Stimulated activated effector memory CD8-positive, alpha-beta T cell treated with anti-CD3 and anti-CD28 coated beads, Interleukin-12 subunit alpha, Interleukin-12 subunit beta, amount 100 ng/mL, for 72 hours (primary cell): ENCODE measurements around the gene ZNF383.
"Not testable (repeated sequence)": the region's sequence is repeated elsewhere in the genome, so short reads cannot be mapped to it uniquely, and the experiment has no call there.

ENCODE experiments used
- ATAC-seq: fragments of 150-1000 bp; cut with Tn5 transposase; 2 replicates; pipeline ENCODE4 v1.10.0; 2021
- DNase-seq, 2 donors: peaks; one replicate each; pipeline ENCODE4 v3.0.0; 2021 to 2022; ENCODE audit warnings: low spot score in 2 of 2
- H3K27ac Mint-ChIP-seq: one replicate; pipeline ENCODE4 v1.8.0; 2022; ENCODE audit warnings: mild to moderate bottlenecking, mixed read lengths
- H3K36me3 Mint-ChIP-seq: one replicate; pipeline ENCODE4 v1.8.0; 2022; ENCODE audit warnings: mild to moderate bottlenecking, mixed read lengths
- H3K4me1 Mint-ChIP-seq: one replicate; pipeline ENCODE4 v1.8.0; 2022; ENCODE audit warnings: mixed read lengths
- H3K4me3 Mint-ChIP-seq: one replicate; pipeline ENCODE4 v1.8.0; 2022; ENCODE audit warnings: mild to moderate bottlenecking, mixed read lengths
- H3K9me3 Mint-ChIP-seq: one replicate; pipeline ENCODE4 v1.8.0; 2022; ENCODE audit warnings: mixed read lengths

The ZNF383 gene

DNA sequence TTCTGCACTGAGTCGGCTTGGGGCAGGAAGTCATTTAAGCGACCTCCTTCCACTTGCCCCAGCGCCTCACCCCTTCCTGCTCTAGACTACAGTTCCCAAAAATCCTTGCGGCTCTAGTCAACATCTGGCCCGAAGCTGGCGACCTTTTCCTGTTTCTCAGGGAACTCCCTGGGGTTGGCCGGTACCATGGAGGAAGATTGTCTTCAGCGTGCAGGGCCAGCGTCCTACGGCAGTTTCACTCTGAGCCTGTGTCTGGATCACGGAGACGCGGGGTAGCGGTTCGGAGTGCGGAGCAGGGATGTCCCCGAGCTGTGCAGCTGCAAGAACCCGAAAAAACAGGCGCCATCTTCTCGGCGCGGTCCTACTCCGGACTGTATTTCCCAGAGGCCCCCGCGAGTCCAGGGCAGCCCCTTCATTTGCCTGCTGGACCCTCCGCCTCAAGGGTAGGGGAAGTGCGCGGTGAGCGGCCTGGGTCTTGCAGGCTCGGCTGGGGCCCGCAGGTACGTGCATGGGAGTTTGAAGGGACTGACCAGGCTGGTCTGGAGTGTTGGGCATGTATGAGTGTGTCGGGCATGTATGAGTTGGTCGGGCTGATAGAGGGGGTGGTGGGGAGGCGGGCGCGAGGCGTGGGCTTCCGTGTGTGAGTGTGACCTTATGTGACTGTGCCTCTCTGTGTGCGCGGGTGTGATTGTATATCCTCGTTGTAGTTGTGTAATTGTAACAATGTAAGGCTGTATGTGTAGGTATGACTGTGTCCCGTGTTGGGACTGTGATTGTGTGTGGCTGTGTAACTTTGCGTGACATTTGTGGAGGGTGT is at the start of gene ZNF383:
ZNF383 (plus strand) TSS at position 440 of the 817 bp plus-strand sequence. CDS start 12,240 bp downstream, outside the sequence.
- peaks cover 57% of the 10 kb centered on the region for H3K36me3 Mint-ChIP-seq

DNA sequence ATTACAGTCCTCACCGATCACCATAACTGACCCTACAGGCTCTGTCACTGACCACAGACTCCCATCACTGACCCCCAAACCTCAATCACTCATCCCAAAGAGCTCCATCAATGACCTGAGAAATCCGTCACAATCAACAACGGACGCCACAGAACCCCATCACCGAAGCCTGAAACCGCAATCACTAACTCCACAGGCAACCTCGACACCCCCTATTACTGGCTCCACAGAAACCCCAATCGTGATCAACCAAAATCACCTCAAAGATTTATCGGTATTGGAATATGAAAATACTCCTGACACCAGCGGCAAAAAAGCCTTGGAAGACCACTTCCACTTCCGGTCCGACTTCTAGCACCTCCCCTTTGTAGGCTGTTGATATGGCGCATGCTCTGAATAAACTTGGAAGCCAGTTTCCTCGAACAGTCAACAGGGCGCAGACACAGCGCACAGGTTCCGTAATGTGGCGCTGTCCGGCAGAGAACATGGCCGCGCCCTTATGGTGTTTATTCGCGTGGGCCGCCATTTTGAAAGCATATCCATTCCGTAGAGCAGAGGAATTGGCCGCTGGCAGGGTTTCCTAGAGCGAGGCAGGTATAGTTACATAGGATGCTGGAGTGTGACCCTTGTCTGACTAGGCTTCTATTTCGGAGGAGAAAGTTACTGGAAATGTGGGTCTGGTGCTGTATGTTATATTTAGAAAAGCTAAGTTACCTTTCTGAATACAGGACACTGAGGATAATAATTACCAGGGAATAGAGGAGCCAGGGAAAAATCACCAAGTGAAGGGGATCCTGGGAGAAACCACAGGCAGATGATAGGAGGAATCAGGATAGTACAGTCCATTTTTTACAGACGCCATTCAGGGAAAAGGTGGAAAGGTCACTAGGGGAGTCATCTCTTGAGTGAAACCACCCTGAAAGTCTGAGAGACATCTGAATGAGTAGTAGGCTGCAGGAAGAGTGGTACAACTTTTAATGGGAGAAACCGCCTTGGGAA is 45.3 kb upstream of the ZNF383 start, which contains the start of gene ZNF585A:
ZNF585A (minus strand) TSS at position 328 of the 999 bp plus-strand sequence. CDS start 2,785 bp downstream, outside the sequence.
- no peak within 1 kb of the TSS for H3K4me3 Mint-ChIP-seq
- DNase-seq (peak; percentile 71 to 91), ATAC-seq (peak; percentile 100)
- no peaks in the 10 kb centered on the region for H3K4me1 Mint-ChIP-seq
- no peak within 1 kb of the TSS for H3K27ac Mint-ChIP-seq
- peaks cover 17% of the 10 kb centered on the region for H3K9me3 Mint-ChIP-seq
- peaks cover 23% of the 10 kb centered on the region for H3K36me3 Mint-ChIP-seq

More for the DNA sequence above, at the start of gene ZNF383:
- Mint-ChIP-seq H3K4me1 (peaks cover 38% of the 10 kb centered on the region), H3K9me3 (peaks cover 4% of the 10 kb centered on the region), H3K27ac (peak within 1 kb of the TSS; percentile 96), H3K4me3 (peak within 1 kb of the TSS; percentile 87)
- DNase-seq (peak; percentile 70 to 92), ATAC-seq (peak; percentile 90)

DNA sequence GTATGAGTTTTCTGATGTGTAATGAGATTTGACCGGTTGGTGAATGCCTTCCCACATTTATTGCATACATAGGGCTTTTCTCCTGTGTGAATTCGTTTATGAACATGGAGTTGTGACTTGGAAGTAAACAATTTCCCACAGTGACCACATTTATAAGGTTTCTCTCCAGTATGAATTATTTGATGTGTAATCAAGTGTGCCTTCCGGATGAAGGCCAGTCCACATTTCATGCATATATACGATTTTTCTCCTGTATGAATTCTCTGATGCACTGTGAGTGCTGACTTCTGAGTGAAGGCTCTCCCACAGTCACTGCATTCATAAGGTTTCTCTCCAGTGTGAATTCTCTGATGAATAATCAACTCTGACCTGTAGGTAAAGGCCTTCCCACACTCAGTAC is 31.9 kb upstream of the ZNF383 start:
- not testable (repeated sequence) for DNase-seq, ATAC-seq, H3K27ac Mint-ChIP-seq, H3K4me3 Mint-ChIP-seq, H3K4me1 Mint-ChIP-seq
- Mint-ChIP-seq H3K36me3 (peaks cover 46% of the 10 kb centered on the region), H3K9me3 (peaks cover 41% of the 10 kb centered on the region)

DNA sequence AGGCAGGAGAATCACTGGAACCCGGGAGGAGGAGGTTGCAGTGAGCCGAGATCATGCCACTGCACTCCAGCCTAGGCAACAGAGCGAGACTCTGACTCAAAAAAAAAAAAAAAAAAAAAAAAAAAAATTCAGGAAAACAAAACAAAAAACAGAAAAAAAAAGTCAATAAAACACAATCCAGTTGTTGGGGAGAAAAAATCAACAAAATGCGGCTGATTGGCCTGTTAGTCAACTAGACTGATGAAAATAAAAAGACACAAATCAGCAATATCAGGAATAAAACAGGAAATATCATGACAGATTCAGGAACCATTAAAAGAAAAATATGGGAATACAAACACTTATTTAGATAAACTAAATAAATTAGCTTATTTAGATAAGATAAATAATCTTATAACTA is 22.8 kb upstream of the ZNF383 start:
- not testable (repeated sequence) for H3K4me1 Mint-ChIP-seq, H3K4me3 Mint-ChIP-seq, DNase-seq, H3K27ac Mint-ChIP-seq, ATAC-seq
- Mint-ChIP-seq H3K9me3 (peaks cover 23% of the 10 kb centered on the region), H3K36me3 (peaks cover 80% of the 10 kb centered on the region)

DNA sequence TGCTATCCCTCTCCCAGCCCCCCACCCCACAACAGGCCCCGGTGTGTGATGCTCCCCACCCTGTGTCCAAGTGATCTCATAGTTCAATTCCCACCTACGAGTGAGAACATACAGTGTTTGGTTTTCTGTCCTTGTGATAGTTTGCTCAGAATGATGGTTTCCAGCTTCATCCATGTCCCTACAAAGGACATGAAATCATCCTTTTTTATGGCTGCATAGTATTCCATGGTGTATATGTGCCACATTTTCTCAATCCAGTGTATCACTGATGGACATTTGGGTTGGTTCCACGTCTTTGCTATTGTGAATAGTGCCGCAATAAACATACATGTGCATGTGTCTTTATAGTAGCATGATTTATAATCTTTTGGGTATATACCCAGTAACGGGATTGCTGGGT is 20.9 kb upstream of the ZNF383 start:
- Mint-ChIP-seq H3K36me3 (peaks cover 85% of the 10 kb centered on the region), H3K9me3 (peaks cover 18% of the 10 kb centered on the region)
- not testable (repeated sequence) for DNase-seq, H3K27ac Mint-ChIP-seq, H3K4me3 Mint-ChIP-seq, H3K4me1 Mint-ChIP-seq, ATAC-seq

DNA sequence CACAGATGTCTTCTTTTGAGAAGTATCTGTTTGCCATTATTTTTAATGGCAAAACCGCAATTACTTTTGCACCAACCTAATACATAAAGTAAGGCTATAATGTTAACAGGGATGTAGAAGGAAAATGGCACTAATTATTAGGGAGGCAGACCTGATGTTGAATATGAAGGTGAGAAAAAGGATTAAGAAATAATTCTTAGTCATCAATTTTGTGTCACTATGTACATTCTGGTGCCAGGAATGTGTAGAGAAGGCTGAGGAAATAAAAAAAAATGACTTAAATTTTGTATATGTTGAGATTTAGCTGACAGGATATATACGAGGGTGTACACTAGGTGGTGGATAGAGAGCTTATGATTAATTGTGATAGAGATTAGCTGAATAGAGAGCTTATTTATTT is 20.2 kb upstream of the ZNF383 start:
- Mint-ChIP-seq H3K4me3 (no peak overlapping the region), H3K27ac (no peak overlapping the region), H3K36me3 (peaks cover 86% of the 10 kb centered on the region), H3K9me3 (peaks cover 16% of the 10 kb centered on the region), H3K4me1 (no peaks in the 10 kb centered on the region)
- ATAC-seq (no peak), DNase-seq (no peak)

DNA sequence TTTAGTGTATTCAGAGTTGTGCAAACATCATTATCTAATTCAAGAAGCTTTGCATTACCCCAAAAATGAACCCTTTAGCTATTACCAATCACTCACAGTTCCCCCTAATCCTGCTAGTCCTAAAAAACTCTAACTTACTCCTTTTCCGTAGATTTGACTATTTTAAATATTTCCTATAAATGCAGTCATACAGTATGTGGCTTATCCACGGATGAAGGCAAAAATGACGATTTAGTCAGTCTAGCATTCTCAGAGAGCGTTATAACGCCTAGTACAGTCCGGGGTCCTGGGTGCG is 587 bp upstream of the ZNF383 start:
- DNase-seq (no peak), ATAC-seq (no peak)
- peaks cover 53% of the 10 kb centered on the region for H3K36me3 Mint-ChIP-seq
- peak overlapping the region; percentile 96 for H3K27ac Mint-ChIP-seq
- H3K9me3 Mint-ChIP-seq, result peaks cover 4% of the 10 kb centered on the region
- peaks cover 38% of the 10 kb centered on the region for H3K4me1 Mint-ChIP-seq
- peak overlapping the region; percentile 87 for H3K4me3 Mint-ChIP-seq

DNA sequence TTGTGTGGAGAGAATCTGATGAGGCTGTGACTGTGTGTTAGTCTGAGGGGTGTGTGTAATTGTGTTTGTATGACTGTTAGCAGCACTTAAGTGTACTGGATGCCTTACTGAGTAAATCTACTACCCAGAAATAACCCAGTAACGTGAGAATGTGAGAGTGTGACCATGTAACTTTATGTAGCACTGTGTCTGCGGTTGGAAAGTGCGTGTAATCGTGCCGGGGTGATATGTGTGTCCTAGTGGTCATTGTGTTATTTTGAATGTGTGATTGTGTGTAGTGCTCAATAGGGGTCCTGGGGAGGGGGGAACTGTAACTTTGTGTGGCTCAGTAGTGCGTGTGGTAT is 550 bp downstream of the ZNF383 start:
- DNase-seq (no peak), ATAC-seq (peak; percentile 63)
- Mint-ChIP-seq H3K27ac (peak overlapping the region; percentile 96), H3K4me1 (peaks cover 38% of the 10 kb centered on the region), H3K36me3 (peaks cover 57% of the 10 kb centered on the region), H3K9me3 (peaks cover 4% of the 10 kb centered on the region), H3K4me3 (peak overlapping the region; percentile 87)

DNA sequence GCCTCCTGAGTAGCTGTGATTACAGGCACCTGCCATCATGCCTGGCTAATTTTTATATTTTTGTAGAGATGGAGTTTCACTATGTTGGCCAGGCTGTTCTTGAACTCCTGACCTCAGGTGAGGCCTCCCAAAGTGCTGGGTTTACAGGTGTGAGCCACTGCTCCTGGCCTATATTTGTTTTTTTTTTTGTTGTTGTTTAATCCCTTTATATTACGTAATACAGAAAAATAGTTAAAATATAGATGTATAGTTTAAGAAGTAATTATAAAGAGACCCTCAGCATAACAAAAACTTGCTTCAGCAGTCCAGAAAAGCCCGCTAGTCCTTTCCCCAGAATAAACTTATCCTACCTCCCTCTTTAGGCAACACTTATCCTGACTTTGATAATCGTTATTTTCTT is 2.4 kb downstream of the ZNF383 start:
- Mint-ChIP-seq H3K4me1 (peaks cover 38% of the 10 kb centered on the region), H3K27ac (no peak overlapping the region), H3K36me3 (peaks cover 76% of the 10 kb centered on the region), H3K9me3 (peaks cover 2% of the 10 kb centered on the region), H3K4me3 (peak overlapping the region; percentile 87)
- ATAC-seq (no peak), DNase-seq (no peak)

DNA sequence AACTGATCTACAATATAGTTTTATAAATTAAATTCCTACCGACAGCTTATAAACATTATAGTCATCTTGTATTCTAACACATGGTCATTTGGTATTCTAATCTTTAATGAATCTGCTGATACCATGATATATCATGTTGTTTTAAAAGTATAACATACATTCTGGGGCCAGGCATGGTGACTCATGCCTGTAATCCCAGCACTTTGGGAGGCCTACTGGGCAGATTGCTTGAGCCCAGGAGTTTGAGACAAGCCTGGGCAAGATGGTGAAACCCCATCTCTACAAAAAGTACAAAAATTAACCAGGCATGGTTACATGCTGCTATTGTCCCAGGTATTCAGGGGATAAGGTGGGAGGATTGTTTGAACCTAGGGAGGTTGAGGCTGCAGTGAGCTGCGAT is 3.1 kb downstream of the ZNF383 start:
- no peak overlapping the region for H3K27ac Mint-ChIP-seq
- H3K4me3 Mint-ChIP-seq, result no peak overlapping the region
- H3K9me3 Mint-ChIP-seq, result peaks cover 2% of the 10 kb centered on the region
- no peak for ATAC-seq
- peaks cover 78% of the 10 kb centered on the region for H3K36me3 Mint-ChIP-seq
- no peak for DNase-seq
- H3K4me1 Mint-ChIP-seq, result peaks cover 38% of the 10 kb centered on the region

DNA sequence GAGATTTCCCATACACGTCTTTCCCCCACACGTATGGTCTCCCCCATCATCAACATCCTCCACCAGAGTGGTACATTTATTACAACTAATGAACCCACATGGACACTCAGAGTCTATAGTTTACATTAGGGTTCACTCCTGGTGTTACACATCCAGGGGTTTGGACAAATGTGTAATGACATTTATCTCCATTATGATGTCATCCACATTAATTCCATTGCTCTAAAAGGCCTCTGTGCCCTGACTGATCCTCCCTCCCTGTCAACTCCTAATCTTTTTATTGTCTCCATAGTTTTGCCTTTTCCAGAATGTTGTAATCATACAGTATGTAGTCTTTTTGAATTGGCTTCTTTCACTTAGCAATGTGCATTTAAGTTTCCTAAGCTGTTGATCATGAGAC is 8.2 kb downstream of the ZNF383 start:
- no peak overlapping the region for H3K27ac Mint-ChIP-seq
- peaks cover 5% of the 10 kb centered on the region for H3K4me1 Mint-ChIP-seq
- H3K9me3 Mint-ChIP-seq, result peaks cover 6% of the 10 kb centered on the region
- DNase-seq, result no peak
- H3K36me3 Mint-ChIP-seq, result peaks cover 91% of the 10 kb centered on the region
- no peak for ATAC-seq
- H3K4me3 Mint-ChIP-seq, result no peak overlapping the region

DNA sequence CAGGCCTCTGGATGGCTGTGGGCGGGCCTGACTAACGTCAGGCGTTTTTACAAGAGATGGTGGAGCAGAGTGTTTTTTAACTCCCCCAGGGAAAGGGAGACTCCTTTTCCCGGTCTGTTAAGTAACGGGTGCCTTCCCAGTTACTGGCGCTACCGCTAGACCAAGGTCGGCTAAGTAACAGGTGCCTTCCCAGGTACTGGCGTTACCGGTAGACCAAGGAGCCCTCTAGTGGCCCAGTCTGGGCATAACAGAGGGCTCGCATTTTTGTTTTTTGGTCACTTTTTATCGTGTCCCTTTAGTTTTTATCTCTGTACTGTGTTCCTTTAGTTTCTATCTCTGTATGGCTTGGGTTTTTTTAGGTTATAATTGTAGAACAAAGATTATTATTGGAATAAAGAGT is 10.0 kb downstream of the ZNF383 start:
- ATAC-seq (no peak), DNase-seq (peak in 1 of 2 donors; percentile 25)
- H3K4me1 Mint-ChIP-seq, result peaks cover 4% of the 10 kb centered on the region
- peaks cover 95% of the 10 kb centered on the region for H3K36me3 Mint-ChIP-seq
- peaks cover 6% of the 10 kb centered on the region for H3K9me3 Mint-ChIP-seq
- H3K4me3 Mint-ChIP-seq, result no peak overlapping the region
- no peak overlapping the region for H3K27ac Mint-ChIP-seq

DNA sequence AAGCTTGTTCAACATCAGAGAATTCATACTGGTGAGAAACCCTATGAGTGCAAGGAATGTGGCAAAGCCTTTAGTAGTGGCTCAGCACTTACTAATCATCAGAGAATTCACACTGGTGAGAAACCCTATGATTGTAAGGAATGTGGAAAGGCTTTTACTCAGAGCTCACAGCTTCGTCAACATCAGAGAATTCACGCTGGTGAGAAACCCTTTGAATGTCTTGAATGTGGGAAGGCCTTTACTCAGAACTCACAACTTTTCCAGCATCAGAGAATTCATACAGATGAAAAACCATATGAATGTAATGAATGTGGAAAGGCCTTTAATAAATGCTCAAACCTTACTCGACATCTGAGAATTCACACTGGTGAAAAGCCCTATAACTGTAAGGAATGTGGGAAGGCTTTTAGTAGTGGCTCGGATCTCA is 25.2 kb downstream of the ZNF383 start:
- Mint-ChIP-seq H3K4me3 (no peak overlapping the region), H3K27ac (no peak overlapping the region), H3K9me3 (peaks cover 36% of the 10 kb centered on the region), H3K4me1 (no peaks in the 10 kb centered on the region), H3K36me3 (peaks cover 69% of the 10 kb centered on the region)
- DNase-seq (no peak), ATAC-seq (no peak)

DNA sequence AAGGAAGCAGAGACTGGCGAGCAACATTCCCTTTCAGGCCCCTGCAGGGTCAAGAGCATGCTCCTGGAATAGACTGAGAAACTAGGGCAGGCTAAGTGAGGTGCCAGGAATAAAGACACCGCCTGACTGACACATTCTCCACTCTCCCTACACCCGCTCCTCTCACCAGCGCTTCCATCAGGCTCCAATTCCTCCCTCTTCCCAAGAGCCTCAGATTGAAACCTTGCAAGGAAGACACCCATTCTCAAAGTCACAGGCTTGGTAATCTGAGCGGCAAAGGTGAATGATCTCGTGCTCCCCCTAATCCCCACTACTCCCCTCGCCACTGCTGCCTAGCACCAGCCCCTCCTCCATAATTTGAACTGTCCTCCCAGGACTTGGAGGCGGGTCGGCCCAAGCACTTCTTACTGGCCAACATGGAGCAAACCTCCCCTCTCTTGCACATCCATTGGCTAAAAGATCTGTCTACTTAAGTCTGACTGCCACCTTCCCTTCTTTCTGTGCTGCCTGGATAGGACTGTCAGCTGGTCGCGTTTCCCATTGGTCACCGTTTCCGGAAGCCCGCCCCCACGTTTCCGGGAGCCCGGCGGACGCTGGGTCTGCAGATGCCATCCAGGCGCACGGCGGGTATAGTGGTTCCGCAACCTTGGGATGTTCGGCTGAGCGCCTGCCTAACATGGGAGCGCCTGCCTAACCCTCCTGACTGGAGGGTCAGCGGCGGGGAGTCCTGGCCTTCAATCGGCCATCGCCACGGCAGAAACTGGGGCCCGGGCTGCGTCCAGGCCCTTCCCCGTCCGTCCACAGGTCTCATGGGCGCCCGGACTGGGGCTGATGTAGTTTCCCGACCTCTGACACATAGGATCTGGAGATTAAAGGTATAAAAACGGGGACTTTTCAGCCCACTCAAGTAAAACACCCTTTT is 33.6 kb downstream of the ZNF383 start:
- Mint-ChIP-seq H3K9me3 (peaks cover 40% of the 10 kb centered on the region), H3K36me3 (no peaks in the 10 kb centered on the region), H3K4me1 (peaks cover 7% of the 10 kb centered on the region), H3K4me3 (peak overlapping the region; percentile 56), H3K27ac (no peak overlapping the region)
- ATAC-seq, result peak; percentile 76
- DNase-seq, result peak in 1 of 2 donors; percentile 82
